GM21423 (cell line): ENCODE measurements around the gene TBCK.

Source experiments
- ATAC-seq: cut with Tn5 transposase; IDR thresholded peaks from one replicate; pipeline ENCODE4 v1.9.1; 2021; ENCODE audit warnings: mild to moderate bottlenecking, moderate library complexity; ENCODE audit not compliant: unreplicated experiment

TBCK gene

DNA sequence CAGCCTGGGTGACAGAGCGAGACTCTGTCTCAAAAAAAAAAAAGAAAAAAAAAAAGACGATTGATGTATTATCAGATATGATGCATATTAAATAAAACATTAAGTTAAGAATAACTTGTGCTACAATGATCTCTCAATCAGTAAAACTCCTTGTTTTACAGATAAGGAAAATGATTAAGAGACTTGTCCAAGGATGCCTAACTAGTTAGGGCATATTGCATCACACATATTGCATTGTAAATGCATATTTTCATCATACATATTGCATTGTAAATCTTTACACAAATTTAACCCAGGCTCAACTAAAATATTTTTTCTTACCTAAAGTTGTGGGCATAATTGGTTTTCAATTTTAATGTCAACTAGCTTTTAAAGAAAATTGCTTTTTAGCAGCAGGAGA, 26.3 kb downstream of the TBCK start:
- ATAC-seq: no peak

DNA sequence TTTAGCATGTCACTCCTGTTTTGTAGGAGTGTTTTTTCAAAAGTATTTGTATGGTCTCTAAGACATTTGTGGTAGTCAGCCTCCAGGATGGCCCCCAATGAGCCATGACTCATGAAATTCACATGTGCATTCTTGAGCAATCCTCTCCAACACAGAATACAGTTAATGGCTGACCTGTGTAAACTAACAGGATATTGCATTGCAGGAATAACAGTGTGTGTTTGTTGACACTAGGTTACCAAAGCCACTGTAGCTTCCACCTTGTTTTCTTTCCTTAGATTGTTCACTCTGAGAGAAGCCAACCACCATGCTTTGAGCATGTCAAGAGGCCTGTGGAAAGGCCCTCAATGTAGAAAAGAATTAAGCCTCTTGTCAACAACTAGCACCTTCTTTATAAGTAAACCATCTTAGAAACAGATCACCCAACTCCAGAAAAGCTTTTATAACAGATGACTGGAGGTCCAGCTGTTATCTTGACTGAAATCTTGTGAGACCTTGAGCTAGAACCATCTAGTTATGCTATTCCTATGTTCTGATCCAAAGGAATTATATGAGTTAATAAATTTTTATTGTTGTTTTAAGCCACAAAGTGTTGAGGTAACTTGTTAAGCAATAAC, 28.5 kb downstream of the TBCK start:
- no peak for ATAC-seq

GRCh38 chr4:106286611-106287010, 29.4 kb downstream of the TBCK start:
- no peak for ATAC-seq

- ATAC-seq: no peak
These were observed 31.8 kb downstream of the TBCK start for GRCh38 chr4:106284227-106284626.

GRCh38 chr4:106277140-106277675, 38.8 kb downstream of the TBCK start:
- ATAC-seq: no peak

GRCh38 chr4:106273831-106274230, 42.2 kb downstream of the TBCK start:
- no peak for ATAC-seq

DNA sequence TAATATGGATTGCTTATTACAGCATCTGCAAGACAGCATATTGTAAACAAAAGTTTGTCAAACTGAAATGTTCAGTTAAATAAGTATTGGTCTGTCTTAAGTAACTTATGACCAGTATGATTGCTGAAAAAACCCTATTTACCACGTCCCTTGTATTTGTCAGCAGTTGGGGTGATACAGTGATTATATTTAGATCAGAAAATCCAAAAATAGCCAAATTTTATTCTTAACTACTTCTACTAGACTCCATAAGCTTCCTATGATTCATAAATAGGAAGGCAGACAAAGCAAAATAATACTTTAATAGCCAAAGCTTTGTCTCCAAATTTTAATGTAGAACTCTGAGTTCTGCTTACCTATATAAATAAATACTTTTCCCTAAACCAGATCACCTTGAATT, 45.3 kb downstream of the TBCK start:
- no peak for ATAC-seq

- no peak for ATAC-seq
These were observed 46.3 kb downstream of the TBCK start for GRCh38 chr4:106269711-106270110.

DNA sequence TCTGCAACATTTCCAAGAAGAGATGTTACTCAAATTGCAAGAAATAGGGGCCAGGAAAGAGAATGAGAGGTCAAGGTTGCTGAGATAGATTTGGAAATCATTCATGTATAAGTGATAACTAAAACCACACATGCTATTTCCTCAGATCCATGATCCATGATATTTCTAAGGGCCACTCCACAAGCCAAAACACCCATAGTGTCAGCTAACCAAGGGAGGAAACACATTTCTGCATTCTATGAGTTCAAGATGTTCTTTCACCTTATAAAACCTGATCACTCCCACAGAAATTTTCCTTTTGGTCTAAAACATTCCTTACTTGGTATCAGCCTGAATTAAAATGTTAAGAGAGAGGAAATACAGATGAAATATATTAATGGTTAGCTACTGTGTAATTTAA, 47.2 kb downstream of the TBCK start:
- ATAC-seq: no peak

- peak; percentile 70 for ATAC-seq
These were observed 49.8 kb downstream of the TBCK start for GRCh38 chr4:106266201-106266600.

DNA sequence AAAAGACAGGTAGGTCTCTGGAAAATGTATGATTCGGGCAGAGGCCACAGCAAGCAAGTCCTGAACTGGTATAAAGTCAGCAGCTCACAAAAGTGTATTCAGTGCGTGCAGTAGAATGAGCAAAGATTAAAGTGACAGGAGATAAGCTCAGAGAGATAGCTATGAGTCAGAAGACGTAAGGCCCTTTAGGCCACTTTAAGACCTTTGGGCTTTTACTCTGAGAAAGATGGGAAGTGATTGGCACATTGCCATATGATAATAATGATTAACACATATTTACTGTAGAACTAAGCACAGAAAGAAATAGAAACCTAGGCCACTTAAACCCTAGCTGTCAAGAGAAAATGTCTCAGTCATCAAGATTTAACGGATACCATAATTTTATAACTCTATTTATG, 51.7 kb downstream of the TBCK start:
- no peak for ATAC-seq

DNA sequence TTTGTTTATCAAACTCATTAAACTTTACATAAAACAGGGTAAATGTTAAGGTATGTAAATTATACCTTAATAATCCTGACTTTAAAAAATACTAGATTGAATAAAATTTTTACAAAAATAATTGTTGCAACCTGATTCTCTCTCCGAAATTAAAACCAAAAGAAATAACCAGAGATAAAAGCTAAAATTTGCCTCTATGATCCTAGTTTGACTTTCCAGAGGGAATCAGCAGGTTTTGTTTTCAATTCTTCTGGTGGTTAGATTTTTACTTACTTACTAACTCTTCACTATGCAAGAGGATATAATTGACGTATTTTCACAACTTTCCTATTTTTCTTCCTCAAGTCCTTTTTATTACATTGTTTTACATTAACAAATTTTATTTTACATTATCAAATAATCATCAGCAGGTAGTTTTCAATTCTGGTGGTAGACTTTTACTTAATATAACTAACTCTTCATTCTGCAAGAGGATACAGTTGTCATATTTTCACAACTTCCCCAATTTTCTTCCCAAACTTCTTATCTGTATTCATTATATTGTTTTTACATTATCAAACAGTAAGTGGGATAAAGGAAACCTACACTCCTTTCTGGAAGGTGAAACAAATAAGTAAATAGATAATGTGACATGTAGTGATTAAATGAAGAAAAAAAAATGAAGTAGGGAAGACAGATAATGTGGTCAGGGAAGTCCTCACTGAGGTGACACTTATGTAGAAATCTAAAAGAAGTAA, 52.2 kb downstream of the TBCK start:
- ATAC-seq: no peak

DNA sequence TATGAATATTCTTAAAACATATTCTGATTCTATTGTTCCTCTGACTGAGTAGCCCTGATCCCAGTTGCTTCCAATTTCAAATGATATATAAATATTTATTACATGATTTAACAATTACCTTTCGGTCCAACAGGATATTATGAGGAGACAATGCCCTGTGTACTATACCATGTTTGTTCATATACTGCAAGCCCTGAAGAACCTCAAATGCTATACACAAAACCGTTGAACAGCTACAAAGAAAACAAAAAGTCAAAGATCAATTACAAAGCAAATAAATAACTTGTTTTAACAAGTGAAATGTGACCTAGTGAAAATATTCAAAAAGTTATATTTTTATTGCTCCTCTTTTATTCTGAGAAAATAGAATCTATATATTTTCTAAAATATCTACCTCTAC, 54.0 kb downstream of the TBCK start:
- ATAC-seq: no peak

DNA sequence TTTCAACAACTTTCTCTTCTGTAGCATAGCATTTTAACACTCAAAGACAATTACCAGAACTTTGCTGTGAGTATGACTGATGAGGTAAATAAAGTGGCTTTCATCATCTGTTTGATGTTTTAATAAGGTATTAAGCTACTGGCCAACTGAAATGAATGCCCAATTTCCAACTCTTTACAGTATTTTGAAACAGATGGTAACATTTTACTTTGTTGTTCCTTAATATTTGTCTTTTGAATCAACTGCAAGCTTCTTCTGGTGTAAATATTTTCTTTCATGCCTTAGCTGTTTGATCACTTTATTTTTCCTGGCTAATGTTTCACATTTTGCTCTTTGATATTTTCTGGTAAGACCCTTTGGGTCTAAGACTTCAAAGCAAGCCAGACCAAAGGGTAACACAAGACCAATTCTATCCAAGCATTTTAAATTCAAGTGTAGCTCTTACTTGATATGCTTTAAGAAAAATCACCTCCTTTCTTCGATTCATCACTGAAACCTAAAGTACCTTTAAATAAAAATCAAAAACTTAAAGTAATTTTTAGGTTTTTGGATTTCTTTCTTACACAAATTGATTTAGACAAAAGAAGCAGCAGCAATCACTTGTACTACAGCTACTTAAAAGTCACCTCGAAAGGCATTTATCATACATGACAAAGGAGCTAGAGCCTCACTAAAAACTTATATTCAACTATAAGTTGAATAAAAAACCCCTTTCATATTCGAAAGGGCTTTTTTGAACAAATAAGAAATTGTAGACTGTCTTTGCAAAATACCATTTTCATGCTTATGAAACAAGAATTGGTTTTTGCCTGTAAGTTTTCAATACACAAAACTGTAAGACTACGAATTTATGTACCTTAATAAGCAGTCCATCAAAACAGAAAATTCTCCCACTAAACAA, 57.6 kb downstream of the TBCK start:
- ATAC-seq: no peak

DNA sequence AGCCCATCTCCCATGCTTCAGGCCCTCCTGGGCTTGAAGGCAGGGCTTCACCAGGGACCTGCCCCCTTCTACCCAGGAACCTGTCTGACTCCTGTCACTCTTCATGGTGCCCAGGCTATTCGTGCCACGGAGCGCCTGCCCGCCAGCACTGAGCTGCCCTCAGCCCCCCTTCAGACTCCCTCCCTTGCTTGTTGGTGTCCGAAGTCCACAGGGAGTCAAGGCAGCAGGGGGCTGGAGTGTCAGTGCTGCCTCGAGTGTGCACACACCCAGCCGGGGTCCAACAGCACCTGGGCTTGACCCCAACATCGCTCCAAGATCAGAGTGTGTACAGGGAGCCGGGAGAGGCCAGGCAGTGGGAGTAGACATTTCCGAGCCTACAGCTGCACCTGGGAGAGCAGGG, 59.8 kb downstream of the TBCK start:
- no peak for ATAC-seq

DNA sequence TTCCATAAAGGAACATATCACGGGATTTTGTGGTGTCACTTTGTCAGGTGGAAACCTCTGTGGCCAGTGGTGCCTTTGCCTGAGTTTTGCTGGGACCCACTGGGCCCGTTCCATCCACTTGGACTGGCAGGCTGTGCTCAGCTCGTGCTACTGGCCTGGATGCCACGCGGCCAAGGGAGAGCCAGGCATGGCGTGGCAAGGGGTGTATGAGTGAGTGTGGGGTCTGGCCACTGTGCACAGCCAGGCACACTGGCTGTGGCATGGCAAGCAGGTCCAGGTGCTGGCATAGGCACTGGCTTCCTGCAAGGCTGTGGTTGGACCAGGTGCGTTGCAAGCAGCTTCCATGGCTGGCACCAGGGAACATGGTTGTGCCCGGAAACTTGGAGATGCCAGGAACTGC, 60.8 kb downstream of the TBCK start:
- no peak for ATAC-seq

DNA sequence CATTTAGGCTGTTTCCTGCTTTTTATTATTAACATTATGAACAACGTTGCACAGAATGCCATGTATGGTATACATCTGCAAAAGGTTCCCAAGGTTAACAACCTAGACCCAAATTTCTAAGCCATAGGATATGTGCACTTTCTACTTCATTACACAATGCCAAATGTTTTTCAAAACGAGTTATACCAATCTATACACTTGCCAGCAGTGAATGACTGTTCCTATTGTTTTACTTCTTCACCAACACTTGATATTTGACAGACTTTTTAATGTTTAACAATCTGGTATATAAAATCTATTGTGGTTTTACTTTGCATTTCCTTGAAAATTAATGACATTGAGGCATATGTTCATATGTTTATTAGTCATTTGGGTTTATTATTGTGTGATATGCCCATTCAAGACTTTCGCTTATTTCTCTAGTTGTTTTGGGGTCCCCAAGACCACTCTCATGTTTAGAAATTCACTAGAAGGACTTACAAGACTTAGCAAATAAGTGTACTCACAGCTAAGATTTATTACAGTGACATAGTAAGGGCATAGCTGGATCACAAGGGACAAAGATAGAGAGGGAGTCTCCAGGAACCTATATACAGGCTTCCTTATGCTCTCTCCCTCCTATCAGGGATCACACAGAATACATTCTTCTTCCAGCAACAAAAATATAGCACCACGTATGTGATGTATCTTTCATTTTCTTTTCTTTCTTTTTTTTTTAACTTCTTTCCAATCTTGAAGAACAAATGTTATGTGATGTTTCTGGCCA, 62.5 kb downstream of the TBCK start:
- ATAC-seq: no peak

DNA sequence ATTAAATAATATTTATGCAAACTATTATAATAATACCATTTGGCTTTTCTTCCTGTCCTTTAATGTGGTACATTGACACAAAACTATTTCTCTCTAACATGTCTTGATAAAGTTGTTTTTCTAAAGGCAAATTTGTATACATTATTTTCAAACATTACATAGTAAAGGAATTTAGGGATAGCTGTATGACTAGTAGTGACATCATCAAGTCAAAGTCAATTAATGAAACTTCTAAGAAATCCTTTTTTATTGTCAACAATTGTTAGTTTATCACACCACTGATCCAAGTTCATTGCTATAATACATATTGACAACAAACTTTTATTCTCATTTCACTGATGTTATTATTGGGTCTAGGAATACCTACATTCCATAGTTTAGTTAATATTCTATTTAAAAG, 68.4 kb downstream of the TBCK start:
- ATAC-seq: no peak

- ATAC-seq: no peak
These were observed 69.6 kb downstream of the TBCK start for GRCh38 chr4:106246441-106246840.

DNA sequence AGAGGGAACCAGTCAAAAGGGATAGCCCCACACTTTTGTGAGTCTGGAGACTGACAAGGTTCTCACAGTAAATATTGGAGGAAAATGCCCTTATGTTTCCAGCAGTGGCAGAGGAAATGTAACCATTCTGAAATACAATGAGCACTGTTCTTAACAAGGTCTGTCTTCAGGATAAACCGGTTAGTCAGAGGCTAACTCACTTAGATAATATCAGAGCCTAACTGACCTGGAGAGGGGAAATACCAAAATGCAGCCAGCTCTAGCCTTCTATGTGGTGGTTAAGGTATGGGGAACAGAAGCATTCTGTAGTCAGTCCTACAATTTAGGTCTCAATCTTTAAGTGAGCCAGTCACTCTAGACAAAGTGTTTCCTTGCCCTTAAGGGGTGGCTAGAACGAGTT, 70.8 kb downstream of the TBCK start:
- no peak for ATAC-seq

DNA sequence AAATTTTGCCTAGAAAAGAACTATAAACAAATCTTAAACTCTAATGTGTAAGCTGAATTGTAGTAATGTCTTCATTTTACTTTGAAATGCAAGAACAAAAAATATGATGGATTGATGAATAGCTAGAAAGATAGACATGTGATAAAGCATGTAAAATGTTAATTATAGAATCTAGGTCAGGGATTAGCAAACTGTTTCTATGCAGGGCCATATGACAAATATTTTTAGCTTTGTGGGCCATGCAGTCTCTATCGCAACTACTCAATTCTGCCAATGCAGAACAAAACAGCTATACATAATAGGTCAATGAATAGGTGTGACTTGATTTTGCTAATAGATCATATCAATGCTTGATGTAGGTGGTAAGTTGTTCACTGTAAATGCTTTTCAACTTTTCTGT, 75.3 kb downstream of the TBCK start:
- no peak for ATAC-seq
